Stimulated activated CD8-positive, alpha-beta memory T cell treated with anti-CD3 and anti-CD28 coated beads, Interleukin-7, amount 100 ng/mL, for 1 hour (primary cell): ENCODE results near the gene ANGPTL8.
A peak's percentile ranks its signal among the peaks of the same experiment; 100 is the strongest.

Experiments used
- DNase-seq, 2 donors: peaks; one replicate each; pipeline ENCODE4 v3.0.0-alpha.2; 2020; ENCODE audit warnings: low read depth in 2 of 2

Gene ANGPTL8

GRCh38 chr19:11203194-11204075, 36.0 kb upstream of the ANGPTL8 start:
- peak in 1 of 2 donors; percentile 16 for DNase-seq

GRCh38 chr19:11204076-11204602, 35.3 kb upstream of the ANGPTL8 start:
- no peak for DNase-seq

GRCh38 chr19:11204943-11205349, 34.5 kb upstream of the ANGPTL8 start:
- DNase-seq = no peak

GRCh38 chr19:11205939-11206570, 33.4 kb upstream of the ANGPTL8 start:
- DNase-seq = no peak

- no peak for DNase-seq
Observed at GRCh38 chr19:11208561-11209471, 30.6 kb upstream of the ANGPTL8 start.

GRCh38 chr19:11209839-11210655, 29.4 kb upstream of the ANGPTL8 start:
- DNase-seq = no peak

GRCh38 chr19:11210656-11210928, 28.8 kb upstream of the ANGPTL8 start:
- DNase-seq = no peak

GRCh38 chr19:11214387-11214786, 25.0 kb upstream of the ANGPTL8 start:
- no peak for DNase-seq

GRCh38 chr19:11221082-11221598, 18.3 kb upstream of the ANGPTL8 start:
- no peak for DNase-seq

- no peak for DNase-seq
Observed at GRCh38 chr19:11223200-11223599, 16.2 kb upstream of the ANGPTL8 start.

- no peak for DNase-seq
Observed at GRCh38 chr19:11224429-11224828, 15.0 kb upstream of the ANGPTL8 start.

GRCh38 chr19:11225172-11225571, 14.2 kb upstream of the ANGPTL8 start:
- no peak for DNase-seq

GRCh38 chr19:11225815-11226214, 13.6 kb upstream of the ANGPTL8 start:
- DNase-seq = no peak

- DNase-seq = no peak
Observed at GRCh38 chr19:11226716-11227166, 12.7 kb upstream of the ANGPTL8 start.

- DNase-seq = no peak
Observed at GRCh38 chr19:11227195-11227886, 12.1 kb upstream of the ANGPTL8 start.

- DNase-seq = no peak
Observed at GRCh38 chr19:11230621-11231386, 8.6 kb upstream of the ANGPTL8 start.

- no peak for DNase-seq
Observed at GRCh38 chr19:11232555-11232954, 6.9 kb upstream of the ANGPTL8 start.

GRCh38 chr19:11233073-11233472, 6.3 kb upstream of the ANGPTL8 start:
- no peak for DNase-seq

GRCh38 chr19:11234486-11235075, 4.8 kb upstream of the ANGPTL8 start:
- no peak for DNase-seq
